ENCODE data around the gene HSPB1.
A peak's percentile ranks its signal among the peaks of the same experiment; 100 is the strongest.

The HSPB1 gene

DNA sequence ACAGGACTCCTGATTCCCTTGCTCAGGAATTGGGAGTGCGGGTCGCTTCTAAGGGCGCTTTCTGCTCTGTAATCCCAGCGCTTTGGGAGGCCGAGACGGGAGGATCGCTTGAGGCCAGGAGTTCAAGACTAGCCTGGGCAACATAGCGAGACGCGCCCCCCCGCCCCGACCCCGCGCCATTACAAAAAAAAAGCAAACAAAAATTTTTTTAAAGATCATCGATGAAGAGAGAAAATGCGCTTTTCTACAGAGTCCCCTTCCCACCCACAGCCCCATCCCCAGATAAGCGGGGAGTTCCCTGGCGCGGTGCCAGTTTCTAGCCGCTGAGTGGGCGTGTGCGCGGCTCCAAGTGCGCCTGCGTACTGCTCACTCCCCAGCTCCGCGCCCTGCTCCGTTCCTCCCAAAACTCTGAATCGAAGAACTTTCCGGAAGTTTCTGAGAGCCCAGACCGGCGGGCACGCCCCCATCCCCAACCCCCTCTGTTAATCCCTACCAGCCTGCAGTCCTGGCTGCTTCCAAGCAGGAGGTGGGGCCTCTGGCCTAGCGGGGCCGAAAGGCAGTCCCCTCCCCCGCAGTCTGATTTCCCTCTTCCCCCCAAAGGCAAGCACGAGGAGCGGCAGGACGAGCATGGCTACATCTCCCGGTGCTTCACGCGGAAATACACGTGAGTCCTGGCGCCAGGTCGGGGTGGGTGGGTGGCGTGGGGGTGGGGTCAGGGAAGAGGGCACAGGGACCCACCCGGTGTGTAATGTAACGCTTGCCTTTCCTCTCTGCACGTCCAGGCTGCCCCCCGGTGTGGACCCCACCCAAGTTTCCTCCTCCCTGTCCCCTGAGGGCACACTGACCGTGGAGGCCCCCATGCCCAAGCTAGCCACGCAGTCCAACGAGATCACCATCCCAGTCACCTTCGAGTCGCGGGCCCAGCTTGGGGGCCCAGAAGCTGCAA lies 1.0 kb downstream of the HSPB1 start (continued):
- TF ChIP-seq ZNF768 (tag by site-specific recombination; IDR thresholded peaks at IDR 0.05) (no peak), ZNF423 (tag by site-specific recombination; IDR thresholded peaks at IDR 0.05) (no peak), ZNF138 (tag by site-specific recombination; IDR thresholded peaks at IDR 0.05; ENCODE audit: borderline replicate concordance) (no peak), ZNF449 (tag by site-specific recombination; IDR thresholded peaks at IDR 0.05) (no peak), ZNF707 (tag by site-specific recombination; IDR thresholded peaks at IDR 0.05) (no peak), ZNF660 (tag by site-specific recombination; IDR thresholded peaks at IDR 0.05) (peak; percentile 76), ZNF561 (tag by site-specific recombination; IDR thresholded peaks at IDR 0.05; ENCODE audit: borderline replicate concordance) (peak; percentile 60; the same call in 1 of the 2 replicates), ZNF16 (tag by site-specific recombination; IDR thresholded peaks at IDR 0.05; ENCODE audit: low read depth) (no peak), PRDM1 (tag by site-specific recombination; IDR thresholded peaks at IDR 0.05) (no peak), ZNF518A (tag by site-specific recombination; conservative IDR thresholded peaks at IDR 0.05; ENCODE audit: low read depth) (no peak), ZNF146 (tag by site-specific recombination; IDR thresholded peaks at IDR 0.05) (no peak), ZBTB11 (tag by site-specific recombination; conservative IDR thresholded peaks at IDR 0.05; ENCODE audit: low read depth) (no peak), ZBTB1 (tag by site-specific recombination; IDR thresholded peaks at IDR 0.05) (no peak), ZNF26 (tag by site-specific recombination; IDR thresholded peaks at IDR 0.05) (no peak), ZNF624 (tag by site-specific recombination; IDR thresholded peaks at IDR 0.05) (no peak), ZIC2 (tag by site-specific recombination; IDR thresholded peaks at IDR 0.05) (no peak), ZNF174 (tag by site-specific recombination; IDR thresholded peaks at IDR 0.05) (no peak)
- TF ChIP-seq, protein P1, sequence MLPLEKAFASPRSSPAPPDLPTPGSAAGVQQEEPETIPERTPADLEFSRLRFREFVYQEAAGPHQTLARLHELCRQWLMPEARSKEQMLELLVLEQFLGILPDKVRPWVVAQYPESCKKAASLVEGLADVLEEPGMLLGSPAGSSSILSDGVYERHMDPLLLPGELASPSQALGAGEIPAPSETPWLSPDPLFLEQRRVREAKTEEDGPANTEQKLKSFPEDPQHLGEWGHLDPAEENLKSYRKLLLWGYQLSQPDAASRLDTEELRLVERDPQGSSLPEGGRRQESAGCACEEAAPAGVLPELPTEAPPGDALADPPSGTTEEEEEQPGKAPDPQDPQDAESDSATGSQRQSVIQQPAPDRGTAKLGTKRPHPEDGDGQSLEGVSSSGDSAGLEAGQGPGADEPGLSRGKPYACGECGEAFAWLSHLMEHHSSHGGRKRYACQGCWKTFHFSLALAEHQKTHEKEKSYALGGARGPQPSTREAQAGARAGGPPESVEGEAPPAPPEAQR (tag by site-specific recombination; IDR thresholded peaks at IDR 0.05): no peak
- TF ChIP-seq, protein P2, sequence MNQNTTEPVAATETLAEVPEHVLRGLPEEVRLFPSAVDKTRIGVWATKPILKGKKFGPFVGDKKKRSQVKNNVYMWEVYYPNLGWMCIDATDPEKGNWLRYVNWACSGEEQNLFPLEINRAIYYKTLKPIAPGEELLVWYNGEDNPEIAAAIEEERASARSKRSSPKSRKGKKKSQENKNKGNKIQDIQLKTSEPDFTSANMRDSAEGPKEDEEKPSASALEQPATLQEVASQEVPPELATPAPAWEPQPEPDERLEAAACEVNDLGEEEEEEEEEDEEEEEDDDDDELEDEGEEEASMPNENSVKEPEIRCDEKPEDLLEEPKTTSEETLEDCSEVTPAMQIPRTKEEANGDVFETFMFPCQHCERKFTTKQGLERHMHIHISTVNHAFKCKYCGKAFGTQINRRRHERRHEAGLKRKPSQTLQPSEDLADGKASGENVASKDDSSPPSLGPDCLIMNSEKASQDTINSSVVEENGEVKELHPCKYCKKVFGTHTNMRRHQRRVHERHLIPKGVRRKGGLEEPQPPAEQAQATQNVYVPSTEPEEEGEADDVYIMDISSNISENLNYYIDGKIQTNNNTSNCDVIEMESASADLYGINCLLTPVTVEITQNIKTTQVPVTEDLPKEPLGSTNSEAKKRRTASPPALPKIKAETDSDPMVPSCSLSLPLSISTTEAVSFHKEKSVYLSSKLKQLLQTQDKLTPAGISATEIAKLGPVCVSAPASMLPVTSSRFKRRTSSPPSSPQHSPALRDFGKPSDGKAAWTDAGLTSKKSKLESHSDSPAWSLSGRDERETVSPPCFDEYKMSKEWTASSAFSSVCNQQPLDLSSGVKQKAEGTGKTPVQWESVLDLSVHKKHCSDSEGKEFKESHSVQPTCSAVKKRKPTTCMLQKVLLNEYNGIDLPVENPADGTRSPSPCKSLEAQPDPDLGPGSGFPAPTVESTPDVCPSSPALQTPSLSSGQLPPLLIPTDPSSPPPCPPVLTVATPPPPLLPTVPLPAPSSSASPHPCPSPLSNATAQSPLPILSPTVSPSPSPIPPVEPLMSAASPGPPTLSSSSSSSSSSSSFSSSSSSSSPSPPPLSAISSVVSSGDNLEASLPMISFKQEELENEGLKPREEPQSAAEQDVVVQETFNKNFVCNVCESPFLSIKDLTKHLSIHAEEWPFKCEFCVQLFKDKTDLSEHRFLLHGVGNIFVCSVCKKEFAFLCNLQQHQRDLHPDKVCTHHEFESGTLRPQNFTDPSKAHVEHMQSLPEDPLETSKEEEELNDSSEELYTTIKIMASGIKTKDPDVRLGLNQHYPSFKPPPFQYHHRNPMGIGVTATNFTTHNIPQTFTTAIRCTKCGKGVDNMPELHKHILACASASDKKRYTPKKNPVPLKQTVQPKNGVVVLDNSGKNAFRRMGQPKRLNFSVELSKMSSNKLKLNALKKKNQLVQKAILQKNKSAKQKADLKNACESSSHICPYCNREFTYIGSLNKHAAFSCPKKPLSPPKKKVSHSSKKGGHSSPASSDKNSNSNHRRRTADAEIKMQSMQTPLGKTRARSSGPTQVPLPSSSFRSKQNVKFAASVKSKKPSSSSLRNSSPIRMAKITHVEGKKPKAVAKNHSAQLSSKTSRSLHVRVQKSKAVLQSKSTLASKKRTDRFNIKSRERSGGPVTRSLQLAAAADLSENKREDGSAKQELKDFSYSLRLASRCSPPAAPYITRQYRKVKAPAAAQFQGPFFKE (tag by site-specific recombination; IDR thresholded peaks at IDR 0.05; ENCODE audit: borderline replicate concordance): no peak
